Effector memory CD8-positive, alpha-beta T cell (primary cell): Measurements from ENCODE around the gene TLE2.
"Not testable (repeated sequence)": the region's sequence is repeated elsewhere in the genome, so short reads cannot be mapped to it uniquely, and the experiment has no call there.

ENCODE experiments used
- ATAC-seq: fragments of 150-1000 bp; cut with Tn5 transposase; replicated peaks from 2 replicates; pipeline ENCODE4 v1.10.0; 2021; ENCODE audit warnings: mild to moderate bottlenecking, moderate library complexity
- DNase-seq, 3 experiments: peaks; one replicate each; pipeline ENCODE4 v3.0.0; 2021
- H3K27ac Mint-ChIP-seq, 2 donors: one replicate each; pipeline ENCODE4 v1.8.0; 2022; ENCODE audit warnings: mild to moderate bottlenecking in 2 of 2, mixed read lengths in 2 of 2, moderate library complexity in 2 of 2
- H3K27me3 Mint-ChIP-seq, 2 donors: one replicate each; pipeline ENCODE4 v1.8.0; 2022; ENCODE audit warnings: mixed read lengths in 2 of 2
- H3K36me3 Mint-ChIP-seq: one replicate; pipeline ENCODE4 v1.8.0; 2022; ENCODE audit warnings: mild to moderate bottlenecking, moderate library complexity, mixed read lengths; ENCODE audit not compliant: insufficient read depth
- H3K4me1 Mint-ChIP-seq, 2 donors: one replicate each; pipeline ENCODE4 v1.8.0; 2022; ENCODE audit warnings: low read depth in 2 of 2, mixed read lengths in 2 of 2
- H3K4me3 Mint-ChIP-seq, 2 donors: one replicate each; pipeline ENCODE4 v1.8.0; 2022; ENCODE audit warnings: mild to moderate bottlenecking in 2 of 2, mixed read lengths in 2 of 2, moderate library complexity in 2 of 2
- H3K9me3 Mint-ChIP-seq, 2 donors: one replicate each; pipeline ENCODE4 v1.8.0; 2022; ENCODE audit warnings: mixed read lengths in 2 of 2

TLE2 gene

GRCh38 chr19:3008994-3009393, 20.1 kb downstream of the TLE2 start:
- ATAC-seq: no peak
- Mint-ChIP-seq H3K4me1 (no peaks in the 10 kb centered on the region), H3K36me3 (peaks cover 7% of the 10 kb centered on the region), H3K4me3 (no peak overlapping the region), H3K27ac (no peak overlapping the region), H3K9me3 (no peaks in the 10 kb centered on the region), H3K27me3 (no peaks in the 10 kb centered on the region)
- no peak for DNase-seq

DNA sequence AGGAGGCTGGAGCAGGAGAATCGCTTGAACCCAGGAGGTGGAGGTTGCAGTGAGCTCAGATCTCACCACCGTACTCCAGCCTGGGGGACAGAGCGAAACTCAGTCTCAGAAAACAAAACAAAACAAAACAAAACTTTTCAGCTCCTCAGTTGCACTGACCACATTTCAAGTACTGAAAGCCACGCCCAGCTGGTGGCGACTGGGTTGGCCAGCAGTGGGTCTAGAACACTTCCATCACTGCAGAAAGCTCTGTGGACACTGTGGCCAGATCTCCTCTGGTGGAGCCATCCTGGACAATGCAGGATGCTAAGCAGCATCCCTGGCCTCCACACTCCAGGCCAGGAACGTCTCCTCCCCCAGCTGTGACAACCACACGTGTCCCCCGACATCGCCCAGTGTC, 21.1 kb downstream of the TLE2 start:
- no peaks in the 10 kb centered on the region for H3K9me3 Mint-ChIP-seq
- no peak overlapping the region for H3K27ac Mint-ChIP-seq
- H3K27me3 Mint-ChIP-seq: no peaks in the 10 kb centered on the region
- DNase-seq: no peak
- no peak for ATAC-seq
- H3K36me3 Mint-ChIP-seq: peaks cover 5% of the 10 kb centered on the region
- no peak overlapping the region for H3K4me3 Mint-ChIP-seq
- H3K4me1 Mint-ChIP-seq: no peaks in the 10 kb centered on the region

- no peak for DNase-seq
- no peaks in the 10 kb centered on the region for H3K9me3 Mint-ChIP-seq
- no peak for ATAC-seq
- peaks cover 5% of the 10 kb centered on the region for H3K36me3 Mint-ChIP-seq
- H3K27ac Mint-ChIP-seq: no peak overlapping the region
- no peaks in the 10 kb centered on the region for H3K4me1 Mint-ChIP-seq
- H3K27me3 Mint-ChIP-seq: no peaks in the 10 kb centered on the region
- H3K4me3 Mint-ChIP-seq: no peak overlapping the region
These were observed 22.9 kb downstream of the TLE2 start for GRCh38 chr19:3006075-3006767.

DNA sequence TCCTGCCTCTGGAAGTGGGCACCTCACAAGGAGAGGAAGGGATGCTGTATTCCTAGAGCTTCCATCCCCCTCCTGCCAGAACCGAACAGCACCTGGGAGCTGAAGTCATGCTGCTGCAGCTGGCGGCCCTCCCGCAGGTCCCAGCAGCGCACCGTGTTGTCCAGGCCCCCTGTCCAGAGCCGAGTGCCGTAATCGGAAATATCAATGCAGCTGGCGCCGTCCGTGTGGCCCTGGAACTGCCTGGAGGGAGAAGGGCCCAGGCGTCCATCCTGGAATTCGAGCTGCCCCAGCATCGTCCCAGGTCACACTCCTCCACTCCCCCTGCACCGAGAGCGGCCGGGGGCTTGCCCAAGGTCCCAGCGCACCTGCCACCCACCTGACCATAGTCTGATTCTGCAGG, 23.7 kb downstream of the TLE2 start:
- DNase-seq (no peak), ATAC-seq (no peak)
- H3K27me3 Mint-ChIP-seq: no peaks in the 10 kb centered on the region
- H3K9me3 Mint-ChIP-seq: no peaks in the 10 kb centered on the region
- H3K4me1 Mint-ChIP-seq: no peaks in the 10 kb centered on the region
- no peak overlapping the region for H3K27ac Mint-ChIP-seq
- no peak overlapping the region for H3K4me3 Mint-ChIP-seq
- H3K36me3 Mint-ChIP-seq: peaks cover 5% of the 10 kb centered on the region

DNA sequence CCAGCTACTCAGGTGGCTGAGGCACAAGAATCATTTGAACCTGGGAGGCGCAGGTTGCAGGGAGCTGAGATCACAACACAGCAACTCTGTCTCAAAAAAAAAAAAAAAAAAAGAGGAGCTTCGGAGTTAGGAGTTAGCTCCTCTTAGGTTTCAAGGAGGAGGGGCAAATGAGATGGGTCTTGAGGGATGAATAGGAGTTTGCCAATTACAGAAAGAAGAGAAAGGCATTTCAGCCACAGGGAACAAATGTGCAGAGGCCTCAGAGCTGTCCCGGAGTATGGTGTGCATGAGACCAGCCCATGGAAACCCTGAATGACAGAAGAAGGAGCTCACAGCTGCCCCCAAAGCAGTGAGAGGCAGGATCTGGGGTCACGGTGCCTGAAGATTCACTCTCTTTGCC, 24.6 kb downstream of the TLE2 start:
- Mint-ChIP-seq H3K36me3 (peaks cover 5% of the 10 kb centered on the region), H3K27me3 (no peaks in the 10 kb centered on the region), H3K4me3 (no peak overlapping the region), H3K4me1 (no peaks in the 10 kb centered on the region), H3K9me3 (no peaks in the 10 kb centered on the region), H3K27ac (no peak overlapping the region)
- no peak for DNase-seq
- ATAC-seq: no peak

DNA sequence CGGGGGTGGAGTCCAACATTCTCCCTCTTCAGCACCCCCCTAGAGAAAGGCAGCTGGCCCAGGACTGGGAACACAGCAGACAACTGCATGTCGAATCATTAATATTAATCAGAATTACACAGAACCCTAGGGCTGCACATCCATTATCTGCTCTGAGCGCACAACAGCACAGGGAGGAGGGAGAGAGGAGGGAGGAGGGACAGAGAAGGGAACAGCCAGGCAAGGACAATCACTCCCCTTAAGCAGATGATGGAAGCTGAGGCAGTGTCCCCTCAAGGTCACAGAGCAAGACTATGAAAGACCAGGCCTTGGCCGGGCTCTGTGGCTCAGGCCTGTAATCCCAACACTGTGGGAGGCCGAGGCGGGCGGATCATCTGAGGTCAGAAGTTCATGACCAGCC, 26.0 kb downstream of the TLE2 start:
- DNase-seq: no peak
- peaks cover 5% of the 10 kb centered on the region for H3K36me3 Mint-ChIP-seq
- ATAC-seq: no peak
- no peaks in the 10 kb centered on the region for H3K9me3 Mint-ChIP-seq
- H3K27me3 Mint-ChIP-seq: no peaks in the 10 kb centered on the region
- H3K4me3 Mint-ChIP-seq: no peak overlapping the region
- H3K27ac Mint-ChIP-seq: no peak overlapping the region
- H3K4me1 Mint-ChIP-seq: no peaks in the 10 kb centered on the region

DNA sequence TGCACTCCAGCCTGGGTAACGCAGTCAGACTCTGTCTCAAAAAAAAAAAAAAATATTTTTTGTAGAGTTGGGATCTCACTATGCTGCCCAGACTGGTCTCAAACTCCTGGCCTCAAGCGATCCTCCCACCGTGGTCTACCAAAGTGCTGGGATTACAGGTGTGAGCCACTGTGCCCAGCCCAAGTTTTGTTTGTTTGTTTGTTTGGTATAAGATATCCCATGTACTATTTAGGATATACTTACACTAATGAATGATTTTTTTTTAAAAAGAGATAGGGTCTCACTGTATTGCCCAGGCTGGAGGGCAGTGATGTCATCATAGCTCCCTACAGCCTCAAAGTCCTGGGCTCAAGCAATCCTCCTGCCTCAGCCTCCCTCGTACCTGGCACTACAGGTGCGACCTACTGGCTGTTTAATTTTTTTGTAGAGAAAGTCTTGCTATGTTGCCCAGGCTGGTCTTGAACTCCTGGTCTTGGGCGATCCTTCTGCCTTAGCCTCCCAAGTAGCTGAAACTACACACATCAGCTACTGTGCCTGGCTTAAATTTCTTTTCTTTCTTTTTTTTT, 27.8 kb downstream of the TLE2 start:
- Mint-ChIP-seq H3K4me1 (no peaks in the 10 kb centered on the region), H3K4me3 (no peak overlapping the region), H3K9me3 (no peaks in the 10 kb centered on the region), H3K36me3 (peaks cover 7% of the 10 kb centered on the region), H3K27ac (no peak overlapping the region), H3K27me3 (no peaks in the 10 kb centered on the region)
- DNase-seq (no peak), ATAC-seq (no peak)

DNA sequence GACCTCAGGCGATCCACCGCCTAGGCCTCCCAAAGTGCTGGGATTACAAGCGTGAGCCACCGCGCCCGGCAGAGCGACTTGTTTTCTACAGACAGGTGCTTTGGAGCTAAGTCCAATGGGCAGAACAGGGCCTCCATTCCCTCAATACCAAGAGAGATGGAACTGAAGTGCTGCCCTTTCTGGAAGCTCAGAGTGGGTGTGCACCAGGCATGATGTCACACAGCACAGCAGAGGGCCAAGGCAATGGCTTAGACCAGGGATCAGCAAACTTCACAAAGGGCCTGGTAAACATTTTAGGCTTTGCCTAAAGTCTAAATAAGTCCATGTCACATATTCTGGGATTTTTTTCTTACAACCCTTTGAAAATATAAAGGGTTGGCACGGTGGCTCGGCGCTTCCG, 30.4 kb downstream of the TLE2 start:
- H3K27me3 Mint-ChIP-seq: no peaks in the 10 kb centered on the region
- H3K4me1 Mint-ChIP-seq: no peaks in the 10 kb centered on the region
- peaks cover 3% of the 10 kb centered on the region for H3K36me3 Mint-ChIP-seq
- no peak overlapping the region for H3K4me3 Mint-ChIP-seq
- H3K9me3 Mint-ChIP-seq: no peaks in the 10 kb centered on the region
- ATAC-seq (no peak), DNase-seq (no peak)
- no peak overlapping the region for H3K27ac Mint-ChIP-seq

DNA sequence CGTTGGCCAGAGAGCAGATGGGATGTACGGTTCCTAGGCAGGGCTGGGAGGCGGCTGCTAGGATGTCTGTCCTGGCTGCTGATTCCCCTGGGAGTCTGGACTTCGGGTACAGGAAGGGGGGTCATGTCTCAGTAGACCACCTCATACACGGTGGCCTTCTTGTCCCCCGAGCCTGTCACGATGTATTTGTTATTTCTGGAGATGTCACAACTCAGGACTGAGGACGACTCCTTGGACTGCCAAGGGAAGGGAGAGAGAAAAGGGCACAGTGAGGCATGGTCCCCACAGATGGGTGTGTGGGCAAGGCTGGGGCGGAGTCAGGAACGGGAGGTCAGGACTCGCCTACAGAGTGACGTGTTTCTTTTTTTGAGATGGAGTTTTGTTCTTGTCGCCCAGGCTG, 31.4 kb downstream of the TLE2 start:
- no peak for DNase-seq
- ATAC-seq: no peak
- H3K4me3 Mint-ChIP-seq: no peak overlapping the region
- no peaks in the 10 kb centered on the region for H3K4me1 Mint-ChIP-seq
- no peak overlapping the region for H3K27ac Mint-ChIP-seq
- no peaks in the 10 kb centered on the region for H3K9me3 Mint-ChIP-seq
- H3K27me3 Mint-ChIP-seq: peaks cover 0 to 6% of the 10 kb centered on the region in 2 donors
- peaks cover 3% of the 10 kb centered on the region for H3K36me3 Mint-ChIP-seq

GRCh38 chr19:2994588-2995131, 34.4 kb downstream of the TLE2 start:
- Mint-ChIP-seq H3K27ac (no peak overlapping the region), H3K4me1 (no peaks in the 10 kb centered on the region), H3K36me3 (peaks cover 3% of the 10 kb centered on the region), H3K27me3 (peaks cover 0 to 6% of the 10 kb centered on the region in 2 donors), H3K4me3 (no peak overlapping the region), H3K9me3 (no peaks in the 10 kb centered on the region)
- no peak for DNase-seq
- no peak for ATAC-seq

DNA sequence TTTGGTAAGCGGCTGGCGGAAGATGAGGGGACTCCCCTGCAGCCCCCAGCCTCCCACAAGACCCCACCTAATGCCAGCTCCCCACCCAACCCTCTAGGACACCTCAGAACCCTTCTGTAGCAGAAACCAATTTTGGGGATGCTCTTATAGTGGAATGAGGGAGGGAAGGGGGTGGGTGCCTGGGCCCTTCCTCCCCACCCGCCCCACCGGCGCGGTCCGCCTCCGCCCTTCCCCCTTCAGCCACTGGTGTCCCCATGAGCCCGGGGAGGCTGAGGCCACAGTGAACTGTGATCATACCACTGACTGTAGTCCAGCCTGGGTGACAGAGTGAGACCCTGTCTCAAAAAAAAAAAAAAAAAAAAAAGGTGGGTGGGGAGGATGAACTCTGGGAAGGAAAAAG, 35.5 kb downstream of the TLE2 start:
- Mint-ChIP-seq H3K27ac (no peak overlapping the region), H3K4me1 (no peaks in the 10 kb centered on the region), H3K4me3 (no peak overlapping the region), H3K36me3 (peaks cover 3% of the 10 kb centered on the region), H3K27me3 (peaks cover 1 to 16% of the 10 kb centered on the region in 2 donors), H3K9me3 (no peaks in the 10 kb centered on the region)
- ATAC-seq (no peak), DNase-seq (no peak)

- Mint-ChIP-seq H3K36me3 (peaks cover 3% of the 10 kb centered on the region), H3K27ac (no peak overlapping the region), H3K4me1 (no peaks in the 10 kb centered on the region)
These were observed 36.1 kb downstream of the TLE2 start for GRCh38 chr19:2992958-2993357.

GRCh38 chr19:2992333-2992732, 36.7 kb downstream of the TLE2 start:
- not testable (repeated sequence) for H3K9me3 Mint-ChIP-seq, H3K36me3 Mint-ChIP-seq, H3K27ac Mint-ChIP-seq, ATAC-seq, DNase-seq, H3K4me1 Mint-ChIP-seq, H3K4me3 Mint-ChIP-seq
- H3K27me3 Mint-ChIP-seq: peaks cover 6 to 23% of the 10 kb centered on the region in 2 donors

More at GRCh38 chr19:2992958-2993357, 36.1 kb downstream of the TLE2 start:
- DNase-seq: no peak
- Mint-ChIP-seq H3K9me3 (no peaks in the 10 kb centered on the region), H3K27me3 (peaks cover 6 to 21% of the 10 kb centered on the region in 2 donors), H3K4me3 (no peak overlapping the region)
- no peak for ATAC-seq

- no peak overlapping the region for H3K4me3 Mint-ChIP-seq
- DNase-seq (no peak), ATAC-seq (no peak)
- H3K4me1 Mint-ChIP-seq: no peaks in the 10 kb centered on the region
- no peak overlapping the region for H3K27ac Mint-ChIP-seq
- peaks cover 6 to 32% of the 10 kb centered on the region in 2 donors for H3K27me3 Mint-ChIP-seq
- no peaks in the 10 kb centered on the region for H3K36me3 Mint-ChIP-seq
- H3K9me3 Mint-ChIP-seq: no peaks in the 10 kb centered on the region
These were observed 39.7 kb downstream of the TLE2 start for GRCh38 chr19:2989236-2989946.
